GM19452 (cell line): ENCODE measurements around the gene TMEM266.
A peak's percentile ranks its signal among the peaks of the same experiment; 100 is the strongest.

ENCODE experiments used
- ATAC-seq: cut with Tn5 transposase; IDR thresholded peaks from one replicate; pipeline ENCODE4 v1.9.1; 2021; ENCODE audit not compliant: unreplicated experiment

TMEM266 gene

DNA sequence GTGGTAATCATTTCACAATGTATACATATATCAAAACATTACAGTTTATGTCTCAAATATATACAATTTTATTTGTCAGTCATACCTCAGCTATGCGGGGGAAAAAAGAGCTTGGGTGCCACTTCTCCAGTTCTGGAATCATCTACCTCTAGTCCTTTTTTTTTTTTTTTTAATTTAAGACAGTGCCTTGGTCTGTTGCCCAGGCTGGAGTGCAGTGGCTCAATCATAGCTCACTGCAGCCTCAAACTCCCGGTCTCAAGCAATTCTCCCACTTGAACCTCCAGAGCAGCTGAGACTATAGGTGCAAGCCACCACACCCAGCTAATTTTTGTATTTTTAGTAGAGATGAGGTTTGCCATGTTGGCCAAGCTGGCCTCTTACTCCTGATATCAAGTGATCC is 67.4 kb downstream of the TMEM266 start:
- no peak for ATAC-seq

DNA sequence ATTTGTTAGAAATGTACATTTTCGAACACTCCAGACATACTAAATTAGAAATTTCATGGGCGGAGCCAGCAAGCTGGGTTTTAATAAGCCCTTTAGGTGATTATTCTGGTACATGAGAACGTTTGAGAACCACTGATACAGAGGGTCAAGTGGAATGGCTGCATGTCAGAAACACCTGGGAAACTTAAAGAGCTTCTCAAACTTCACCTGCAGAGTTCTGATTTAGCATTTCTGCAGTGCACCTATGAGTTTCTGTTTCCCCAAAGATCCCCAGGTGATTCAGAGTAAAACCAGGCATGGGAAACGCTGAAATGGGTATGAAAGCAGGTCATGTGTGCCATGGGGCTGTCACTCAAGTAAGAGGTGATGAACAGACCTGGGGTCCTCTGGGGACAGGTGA is 68.1 kb downstream of the TMEM266 start:
- no peak for ATAC-seq

DNA sequence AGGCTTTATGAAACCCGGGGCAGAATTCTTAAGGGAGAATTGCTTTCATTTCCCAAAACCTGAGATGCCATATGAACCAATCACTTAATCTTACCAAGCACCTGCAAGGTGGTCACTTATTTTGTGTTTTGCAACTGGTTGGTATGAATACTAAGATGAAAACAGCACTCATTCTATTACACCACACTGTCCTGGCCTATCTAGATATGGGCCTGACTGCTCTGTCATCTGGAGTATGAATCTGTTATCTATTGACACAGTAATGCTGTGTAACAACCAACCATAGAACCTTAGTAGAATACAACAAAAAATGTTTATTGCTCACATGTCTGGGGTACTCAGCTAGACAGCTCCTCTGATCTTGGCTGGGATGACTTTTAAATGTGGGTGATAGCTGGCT is 74.8 kb downstream of the TMEM266 start:
- no peak for ATAC-seq

DNA sequence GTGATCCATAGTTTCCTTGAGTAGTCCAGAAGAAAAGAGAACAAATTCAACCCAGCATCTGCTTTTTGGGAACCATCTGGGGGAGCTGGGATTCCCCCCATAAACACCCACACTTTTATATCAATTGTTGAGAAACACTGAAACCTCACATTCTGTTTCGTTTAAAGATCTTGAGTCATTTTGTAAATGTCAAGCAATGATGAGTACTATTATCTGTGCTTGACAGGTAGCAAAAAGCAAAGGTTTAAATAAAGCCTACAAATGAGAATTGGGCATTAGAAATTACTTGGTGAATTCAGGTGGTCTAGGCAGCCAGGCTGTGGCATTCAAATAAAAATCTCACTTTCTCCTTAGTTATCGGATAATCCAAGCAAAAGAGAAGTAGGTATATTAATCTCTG is 75.7 kb downstream of the TMEM266 start:
- no peak for ATAC-seq

DNA sequence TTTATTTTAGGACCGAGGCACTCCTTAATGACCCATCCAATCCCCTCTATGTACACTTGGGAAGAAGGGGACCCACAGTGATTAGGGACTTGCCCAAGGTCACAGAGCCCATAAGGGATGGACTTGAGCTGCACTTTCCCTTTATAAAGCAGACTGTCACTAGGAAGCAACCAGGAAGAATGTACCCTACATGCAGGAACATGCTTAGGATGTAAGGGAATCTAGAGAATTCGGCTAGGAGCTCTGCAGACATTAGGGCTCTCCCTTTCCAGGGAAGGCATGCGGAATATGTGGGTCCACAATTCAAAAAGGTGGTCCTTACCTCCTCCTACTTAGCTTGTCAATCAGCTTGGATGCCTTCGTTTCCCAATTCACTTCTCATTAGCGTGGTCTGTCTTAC is 78.7 kb downstream of the TMEM266 start:
- ATAC-seq = no peak

DNA sequence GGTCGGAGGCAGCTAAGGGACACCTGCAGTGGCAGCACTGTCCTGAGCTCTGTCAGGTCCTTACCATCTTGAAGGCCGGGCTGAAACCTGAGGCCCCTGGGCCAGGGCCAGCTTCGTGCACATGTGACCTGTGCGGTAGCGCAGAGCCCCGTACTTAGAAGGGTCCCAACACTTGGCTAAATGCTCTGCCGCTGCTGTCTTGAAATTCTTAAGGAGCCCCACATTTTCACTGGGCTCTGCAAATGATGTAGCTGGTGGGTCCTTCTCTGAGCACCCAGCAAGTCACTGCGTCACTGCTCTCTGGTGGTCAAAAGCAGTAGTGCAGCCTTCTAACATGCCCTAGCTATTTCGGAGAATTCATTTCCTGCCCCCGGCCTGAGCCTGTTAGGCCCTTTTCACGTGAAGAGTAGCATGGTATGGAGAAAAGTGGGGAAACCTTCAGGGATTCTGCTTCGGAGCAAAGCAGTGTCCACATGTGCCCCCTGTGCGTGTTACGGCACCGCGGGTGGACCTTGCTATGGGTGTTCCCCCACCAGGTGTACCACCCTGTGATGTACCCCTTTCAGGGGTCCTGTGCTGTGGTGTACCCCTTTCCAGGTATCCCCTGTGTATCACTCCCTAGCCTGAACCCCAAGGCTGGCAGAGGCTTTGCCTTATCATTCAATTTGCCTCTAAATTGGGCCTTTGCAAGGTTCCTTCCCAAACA is 79.7 kb downstream of the TMEM266 start:
- ATAC-seq = peak; percentile 63

DNA sequence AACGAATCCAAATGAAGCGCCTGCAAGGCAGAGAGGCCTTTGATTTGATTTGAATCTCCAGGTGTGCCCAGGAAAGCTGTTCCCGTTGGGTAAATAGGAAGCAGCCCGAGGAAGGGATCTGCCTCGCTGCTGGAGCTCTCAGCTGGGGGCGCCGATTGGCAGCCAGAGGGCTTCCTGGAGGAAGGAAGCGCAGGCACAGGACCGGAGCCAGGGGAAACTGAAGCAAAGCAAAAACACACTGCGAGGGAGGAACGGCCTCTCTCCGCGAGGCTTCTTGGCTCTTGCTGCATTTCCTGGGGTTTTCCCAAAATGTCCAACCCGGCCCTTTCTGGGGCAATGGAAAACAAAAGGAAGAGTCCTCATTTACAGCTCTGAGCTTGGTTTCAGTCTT is 80.3 kb downstream of the TMEM266 start:
- no peak for ATAC-seq

DNA sequence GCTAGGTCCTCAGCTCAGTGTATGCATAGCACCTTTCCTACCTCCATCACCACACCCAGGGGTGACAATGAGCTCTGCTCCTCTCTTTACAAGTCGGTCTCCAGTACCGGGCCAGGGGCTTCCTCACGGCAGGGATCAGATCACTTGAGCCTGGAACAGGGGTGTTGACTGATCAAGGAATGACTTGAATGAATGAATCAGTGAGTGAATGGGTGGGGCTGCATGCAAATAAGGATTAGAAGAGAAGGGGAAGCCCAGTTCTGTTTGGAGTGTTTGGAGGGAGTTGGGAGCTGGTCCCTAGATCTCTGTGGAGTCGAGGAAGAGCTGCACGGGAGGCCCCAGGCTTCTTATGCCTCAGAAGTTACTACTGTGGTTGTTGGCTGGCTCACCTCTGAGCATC is 87.0 kb downstream of the TMEM266 start:
- no peak for ATAC-seq

DNA sequence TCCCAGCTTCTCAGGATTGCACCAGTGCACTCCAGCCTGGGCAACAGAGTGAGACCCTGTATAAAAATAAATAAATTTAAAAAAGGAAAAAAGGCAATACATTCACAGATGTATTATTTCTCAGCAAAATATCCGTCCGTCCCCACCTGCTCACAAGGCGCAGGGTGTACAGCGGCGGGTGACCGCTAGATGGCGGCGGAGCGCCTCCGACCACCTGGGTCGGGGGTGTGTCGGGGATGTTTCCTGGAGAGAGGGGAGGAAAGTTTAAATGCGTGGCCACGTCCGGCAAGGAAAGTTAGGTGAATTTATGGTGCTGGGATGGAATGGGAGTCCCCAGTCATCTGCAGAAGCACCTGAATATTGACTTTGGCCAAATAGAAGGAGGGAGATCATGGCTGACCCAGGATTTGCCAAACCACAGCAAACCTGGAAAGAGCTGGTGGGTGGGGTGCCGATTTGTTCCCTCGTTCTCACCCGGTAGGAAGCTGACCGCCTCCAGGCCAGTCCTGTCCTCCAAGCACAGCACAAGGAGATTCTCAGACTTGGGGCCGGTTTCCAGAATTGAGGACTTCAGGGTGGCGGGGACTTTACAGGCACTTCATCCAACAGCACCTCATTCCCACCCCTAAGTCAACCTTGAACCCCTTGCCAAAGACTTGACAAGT is 88.3 kb downstream of the TMEM266 start:
- peak; percentile 51 for ATAC-seq

DNA sequence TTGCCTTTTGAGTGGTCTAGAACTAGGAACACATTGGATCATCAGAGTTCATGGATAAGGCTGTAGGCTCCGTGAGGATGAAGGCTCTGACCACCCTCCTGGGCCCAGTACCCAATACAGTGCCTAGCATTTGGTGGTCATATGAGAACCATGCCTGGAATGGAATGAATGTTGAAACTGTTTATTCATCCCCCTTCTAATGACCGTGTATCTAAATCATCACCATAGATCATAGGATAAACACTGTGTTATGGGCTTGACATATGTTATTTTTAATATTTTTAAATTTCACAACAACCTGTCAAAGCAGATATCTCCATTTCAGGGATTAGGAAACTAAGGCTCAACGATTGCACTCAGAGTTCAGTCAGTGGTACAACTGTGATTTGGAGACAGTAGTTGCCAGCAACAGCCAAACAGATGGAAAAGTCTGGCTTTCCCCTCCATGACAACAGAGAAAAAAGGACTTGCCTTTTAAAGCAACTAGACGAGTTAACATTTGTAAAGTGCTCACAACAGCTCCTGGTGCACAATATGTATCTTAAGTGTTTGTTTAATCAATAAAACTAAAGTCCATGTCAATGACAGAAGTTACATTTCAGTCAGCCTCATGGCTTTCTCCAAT is 89.6 kb downstream of the TMEM266 start:
- ATAC-seq = no peak

DNA sequence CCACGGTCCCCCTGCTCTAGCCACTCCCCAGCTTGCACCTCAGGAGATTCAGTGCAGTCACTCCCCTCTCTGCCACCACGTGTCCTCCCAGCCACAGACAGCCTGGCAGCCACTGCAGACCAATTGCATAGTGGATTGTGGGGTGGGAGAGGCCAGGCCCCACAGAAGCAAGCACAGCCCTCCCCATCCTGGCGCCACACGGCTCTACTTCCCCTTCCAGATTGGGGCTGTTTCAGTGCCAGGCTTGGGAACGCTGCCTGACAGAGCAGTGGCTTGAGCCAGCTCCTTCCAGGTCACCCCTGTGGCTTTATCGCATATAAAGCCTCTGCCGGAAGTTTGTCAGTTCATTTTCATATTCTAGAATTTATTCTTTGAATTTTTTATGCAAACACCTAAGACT is 90.7 kb downstream of the TMEM266 start:
- ATAC-seq = no peak

DNA sequence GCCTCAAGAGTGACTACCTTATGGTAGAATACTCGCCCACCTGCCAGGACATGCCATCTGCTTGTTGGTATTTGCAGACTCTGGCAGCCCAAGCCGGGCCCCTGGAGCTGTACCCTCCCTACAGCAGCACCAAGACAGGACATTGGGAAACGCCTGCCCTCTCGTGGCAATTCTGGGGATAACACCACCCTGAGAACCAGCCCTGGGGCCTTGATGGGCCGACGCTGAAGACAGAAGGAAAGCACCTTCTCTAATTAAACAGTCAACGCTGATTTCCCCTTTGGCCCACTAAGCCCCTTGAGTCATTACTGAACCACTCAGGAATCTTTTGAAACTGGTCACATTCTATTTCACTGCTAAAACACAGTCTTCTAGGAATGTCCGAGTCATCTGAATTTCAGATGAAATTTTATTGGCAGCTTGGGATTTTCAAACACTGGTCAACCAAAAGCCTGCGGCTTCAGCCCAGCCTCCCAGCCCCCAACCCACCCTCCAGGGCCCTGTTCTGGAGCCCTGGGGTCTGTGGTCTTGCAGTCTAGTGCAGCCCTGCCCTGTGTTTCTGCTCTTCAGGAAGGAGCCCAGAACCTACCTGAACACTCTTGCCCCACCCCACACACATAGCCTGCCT is 91.3 kb downstream of the TMEM266 start:
- peak; percentile 83 for ATAC-seq

DNA sequence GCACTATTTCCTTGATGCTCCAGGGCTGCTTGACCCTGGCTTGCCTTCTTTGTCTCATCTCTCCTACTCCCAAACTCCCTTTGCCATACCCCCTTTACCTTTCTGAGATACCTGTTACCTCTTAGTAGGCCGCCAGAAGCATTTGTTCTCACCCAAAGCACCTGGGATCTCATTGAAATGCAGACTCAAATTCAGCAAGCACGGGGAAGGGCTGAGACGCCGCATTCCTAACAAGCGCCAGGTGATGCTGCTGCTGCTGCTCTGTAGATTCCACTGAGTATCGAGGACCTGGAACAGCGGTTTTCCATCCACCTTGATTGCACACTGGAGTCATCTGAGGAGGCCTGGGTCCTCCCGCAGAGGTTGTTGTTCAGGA is 91.8 kb downstream of the TMEM266 start:
- ATAC-seq = no peak

DNA sequence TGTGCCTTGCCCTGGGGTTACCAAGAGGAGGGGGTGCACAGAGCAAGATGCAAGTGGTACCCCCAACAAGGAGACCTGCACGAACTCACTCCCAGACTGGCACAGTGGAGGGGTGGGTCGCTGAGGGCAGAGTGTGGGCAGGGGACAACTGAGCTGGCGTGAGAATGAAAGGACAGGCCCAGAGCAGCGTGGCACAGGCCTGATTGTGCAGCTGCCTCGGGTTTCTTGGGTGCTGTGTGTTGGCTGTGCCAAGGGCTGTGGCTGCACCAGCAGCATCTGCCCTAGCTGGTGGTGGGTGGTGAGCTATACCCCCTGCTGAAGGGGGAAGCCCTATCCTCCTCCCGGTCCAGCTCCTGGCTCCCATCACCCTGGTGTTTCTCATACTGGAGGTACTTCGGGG is 92.4 kb downstream of the TMEM266 start:
- ATAC-seq = no peak

DNA sequence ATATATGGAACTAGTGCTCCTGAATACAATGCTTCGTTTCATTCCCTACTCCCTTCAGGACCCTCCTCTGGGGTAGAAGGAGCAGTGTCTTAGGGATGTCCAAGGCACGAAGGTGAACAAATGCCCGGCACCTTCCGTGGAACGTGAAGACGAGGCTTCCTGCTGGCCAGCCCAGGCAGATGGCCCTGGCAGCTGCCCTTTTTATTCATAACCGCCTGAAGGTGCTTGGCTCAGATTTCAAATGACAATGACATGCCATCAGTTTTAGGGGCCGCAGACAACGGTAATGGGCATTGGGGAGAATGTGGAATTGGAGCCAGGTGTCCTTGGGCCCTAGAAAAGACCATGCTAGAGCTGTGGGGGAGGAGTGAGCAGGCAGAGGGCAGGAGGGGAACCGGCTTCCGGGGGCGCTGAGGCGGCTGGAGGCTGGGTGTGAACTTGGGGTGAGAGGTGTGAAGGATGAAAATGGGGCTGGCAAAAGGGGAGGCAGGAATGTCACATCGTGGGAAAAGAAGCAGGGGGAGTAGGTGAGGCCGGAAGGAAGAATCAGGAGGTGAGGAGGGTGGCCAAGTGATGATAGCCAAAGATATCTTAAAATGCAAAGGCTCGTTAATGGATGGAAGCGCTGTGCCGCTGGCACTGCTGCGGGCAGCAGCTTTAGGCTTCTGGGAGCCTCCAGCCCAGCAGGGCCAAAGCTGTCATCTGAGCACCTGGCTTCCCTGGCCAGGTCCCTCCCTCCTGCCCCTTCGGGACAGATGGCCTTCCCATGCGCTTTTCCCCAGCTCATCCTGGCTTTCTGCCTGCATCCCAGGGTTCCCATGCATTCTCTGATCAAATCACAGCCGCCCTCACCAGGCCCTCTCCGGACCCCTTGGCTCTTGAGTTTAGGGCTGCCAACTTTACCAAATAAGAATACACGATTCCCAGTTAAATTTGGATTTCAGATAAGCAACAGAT is 93.7 kb downstream of the TMEM266 start:
- ATAC-seq = no peak

DNA sequence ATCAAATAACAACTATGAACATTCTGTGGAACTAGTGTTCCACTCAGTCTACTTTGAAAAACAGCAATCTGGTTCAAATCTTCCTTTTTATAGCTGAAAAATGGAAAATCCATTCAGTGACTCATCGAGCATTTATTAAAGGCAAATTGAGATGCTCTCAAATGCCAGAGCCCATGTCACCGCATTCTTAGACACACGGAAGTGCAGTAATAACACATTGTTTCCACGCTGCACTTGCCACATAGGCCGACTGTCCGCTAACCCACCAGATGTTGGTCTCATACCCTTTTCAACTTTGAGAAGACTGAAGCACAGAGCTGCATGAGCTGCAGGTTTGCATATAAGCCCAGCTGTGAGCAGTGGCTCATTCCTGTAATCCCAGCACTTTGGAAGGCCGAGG is 95.9 kb downstream of the TMEM266 start:
- ATAC-seq = no peak

DNA sequence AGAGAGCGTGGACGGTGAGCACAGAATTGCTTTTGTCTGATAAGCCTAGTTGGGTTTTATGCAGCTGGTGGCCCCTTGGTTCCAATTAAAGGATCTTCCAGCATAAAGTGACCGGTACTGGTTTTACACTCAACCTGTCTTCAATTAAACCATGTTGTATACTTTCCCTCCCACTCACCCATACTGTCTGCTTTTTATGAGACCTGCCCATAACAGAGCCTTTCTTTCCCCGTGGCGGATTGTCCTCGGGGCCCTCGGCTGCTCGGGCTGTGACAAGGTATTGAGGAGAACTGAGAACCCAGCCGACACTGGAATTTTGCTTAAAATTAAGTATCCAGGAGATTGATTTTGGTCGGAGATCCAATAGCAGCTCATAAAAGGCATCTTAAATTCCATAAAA is 98.4 kb downstream of the TMEM266 start:
- no peak for ATAC-seq

DNA sequence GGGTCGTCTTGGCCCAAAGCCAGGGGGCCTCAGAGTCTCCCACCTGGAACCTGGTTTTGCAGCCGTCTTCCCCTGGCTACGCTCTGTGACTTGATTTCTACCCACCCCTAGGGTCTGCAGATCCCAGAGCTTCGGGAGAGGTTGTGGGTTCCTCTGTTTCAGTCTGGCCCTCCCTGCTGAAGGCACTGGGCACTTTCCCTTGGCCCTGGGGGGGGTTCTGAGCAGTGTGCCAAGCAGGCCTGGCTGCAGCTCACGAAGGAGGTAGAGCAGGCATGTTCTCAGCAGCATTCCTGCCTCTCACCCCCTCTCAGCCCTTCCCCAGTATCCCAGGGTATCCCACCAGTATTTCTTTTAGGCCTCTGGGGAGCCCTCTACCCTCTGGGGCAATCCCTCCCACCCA is 99.0 kb downstream of the TMEM266 start:
- no peak for ATAC-seq

DNA sequence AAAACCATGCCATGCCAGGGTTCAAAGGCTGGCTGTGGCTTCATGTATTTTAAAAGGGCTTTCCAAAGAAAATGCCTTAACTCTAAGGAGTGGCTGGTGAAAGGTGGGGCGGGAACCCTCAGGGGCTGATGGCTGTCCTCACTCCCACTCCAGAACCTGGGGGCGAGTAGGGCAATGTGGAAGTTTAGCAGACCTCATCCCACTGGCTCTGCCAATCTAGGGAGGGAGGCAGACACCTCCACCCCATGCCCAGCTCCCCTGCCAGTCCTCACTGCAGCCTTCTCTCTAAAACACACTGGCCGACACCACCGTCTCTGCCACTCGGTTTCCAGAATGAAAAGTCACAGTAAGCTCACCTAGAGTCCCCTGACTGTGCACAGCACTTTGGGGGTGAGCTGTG is 99.5 kb downstream of the TMEM266 start:
- ATAC-seq = no peak

DNA sequence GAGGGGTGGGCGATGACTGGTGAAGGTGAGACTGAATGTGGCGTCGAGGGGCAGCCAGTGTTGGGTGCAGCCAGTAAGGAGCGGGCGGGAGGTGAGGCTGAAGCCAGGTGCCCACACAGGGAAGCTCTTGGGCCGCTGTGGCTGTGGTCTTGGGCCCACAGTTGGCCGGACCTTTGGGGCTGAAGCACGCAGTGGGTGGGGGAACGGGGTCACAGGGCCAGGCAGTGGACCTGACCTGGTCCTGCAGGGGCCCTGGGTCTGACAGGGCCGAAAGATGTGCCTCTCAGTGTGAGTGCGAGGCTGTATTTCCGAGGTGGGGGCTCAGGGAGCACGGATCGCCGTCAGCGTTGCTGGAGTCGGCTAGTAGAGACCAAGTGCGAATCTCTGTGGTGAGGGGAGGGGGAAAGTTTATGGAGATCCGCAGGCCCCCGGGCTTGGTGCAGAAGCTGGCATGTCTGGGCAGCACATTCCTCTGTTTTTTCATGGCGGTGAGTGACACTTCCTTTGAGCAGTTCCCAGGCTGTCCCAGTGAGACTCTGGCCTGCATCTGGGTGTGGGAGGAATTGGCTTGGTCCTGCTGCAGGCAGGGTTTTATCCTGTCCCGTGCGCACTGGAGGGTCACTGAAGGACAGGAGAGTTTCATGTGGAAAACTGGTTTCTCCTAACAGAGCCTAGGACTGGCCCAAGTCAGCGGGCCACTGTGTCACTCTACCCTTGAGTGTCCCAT is 100.8 kb downstream of the TMEM266 start:
- no peak for ATAC-seq
